Right atrium auricular region (tissue), 2 donors: Measurements from ENCODE around the gene RETN. TPM values are rescaled to one million over a fixed set of nuclear protein-coding genes. Genes with fewer than 3 reads are reported as not detected.

ENCODE experiments used
- DNase-seq: peaks from one replicate; pipeline ENCODE4 v3.0.0-alpha.2; 2019; ENCODE audit warnings: low spot score
- H3K27ac ChIP-seq, 2 donors: fragments of 200-600 bp; sonication (generic); 1 replicate in 1 of 2; 2 replicates in 1 of 2; pipeline ENCODE4 v1.5.1; 2016 to 2019
- H3K27me3 ChIP-seq, 2 donors: fragments of 200-600 bp; sonication (generic); one replicate each; pipeline versions ENCODE4 v1.5.1 to v1.6.0; 2017 to 2019
- H3K36me3 ChIP-seq: fragments of 200-600 bp; sonication (generic); one replicate; pipeline ENCODE4 v1.5.1; 2016
- H3K4me1 ChIP-seq, 2 donors: fragments of 200-600 bp; sonication (generic); one replicate each; pipeline versions ENCODE4 v1.5.1 to v1.6.0; 2017 to 2019
- H3K4me3 ChIP-seq, 2 donors: fragments of 200-600 bp; sonication (generic); 1 replicate in 1 of 2; 2 replicates in 1 of 2; pipeline ENCODE4 v1.5.1; 2017 to 2019; ENCODE audit warnings: mild to moderate bottlenecking in 1 of 2, moderate library complexity in 1 of 2
- H3K9me3 ChIP-seq, 2 donors: fragments of 200-600 bp; sonication (generic); one replicate each; pipeline ENCODE4 v1.5.1; 2019
- total RNA-seq, 2 donors: library from RNA; depleted of rRNA; stranded (reverse); fragments of >200 nt; gene quantifications; one replicate each; pipeline ENCODE4 v1.1.0, GENCODE V29; 2016
- TF ChIP-seq, protein P1 (sequence below), 2 donors: fragments of 200-600 bp; sonication (generic); IDR thresholded peaks; one replicate each; pipeline ENCODE4 v1.5.1; 2019; ENCODE audit warnings: antibody characterized with exemption in 2 of 2

Gene RETN
- total RNA-seq, 2 donors from 2014 or later: not detected

DNA sequence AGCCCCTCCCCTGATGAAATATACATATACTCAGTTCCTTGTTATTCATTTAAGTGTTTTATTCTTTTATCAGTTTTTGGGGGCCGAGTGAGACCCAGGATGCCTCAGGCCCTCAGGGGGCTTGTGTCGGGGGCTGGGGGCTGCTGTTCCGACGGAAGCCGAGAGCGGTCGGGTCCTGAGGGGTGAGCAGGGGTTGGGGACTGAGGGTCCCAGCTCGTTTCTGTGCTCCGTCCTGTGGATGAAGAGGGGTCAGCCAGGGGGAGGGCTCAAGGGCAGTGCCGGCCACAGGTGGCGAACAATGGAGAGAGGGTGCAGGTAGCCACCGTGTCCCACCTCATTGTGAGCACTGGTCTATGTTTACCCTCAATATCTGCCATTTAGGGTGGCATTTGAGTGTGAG, 37.3 kb upstream of the RETN start:
- no peak for DNase-seq
- Histone ChIP-seq H3K4me1 (peaks cover 0 to 42% of the 10 kb centered on the region in 2 donors), H3K27ac (no peak overlapping the region), H3K27me3 (peaks cover 0 to under 1% of the 10 kb centered on the region in 2 donors), H3K36me3 (no peaks in the 10 kb centered on the region), H3K9me3 (no peaks in the 10 kb centered on the region), H3K4me3 (no peak overlapping the region)
- TF ChIP-seq, protein P1, sequence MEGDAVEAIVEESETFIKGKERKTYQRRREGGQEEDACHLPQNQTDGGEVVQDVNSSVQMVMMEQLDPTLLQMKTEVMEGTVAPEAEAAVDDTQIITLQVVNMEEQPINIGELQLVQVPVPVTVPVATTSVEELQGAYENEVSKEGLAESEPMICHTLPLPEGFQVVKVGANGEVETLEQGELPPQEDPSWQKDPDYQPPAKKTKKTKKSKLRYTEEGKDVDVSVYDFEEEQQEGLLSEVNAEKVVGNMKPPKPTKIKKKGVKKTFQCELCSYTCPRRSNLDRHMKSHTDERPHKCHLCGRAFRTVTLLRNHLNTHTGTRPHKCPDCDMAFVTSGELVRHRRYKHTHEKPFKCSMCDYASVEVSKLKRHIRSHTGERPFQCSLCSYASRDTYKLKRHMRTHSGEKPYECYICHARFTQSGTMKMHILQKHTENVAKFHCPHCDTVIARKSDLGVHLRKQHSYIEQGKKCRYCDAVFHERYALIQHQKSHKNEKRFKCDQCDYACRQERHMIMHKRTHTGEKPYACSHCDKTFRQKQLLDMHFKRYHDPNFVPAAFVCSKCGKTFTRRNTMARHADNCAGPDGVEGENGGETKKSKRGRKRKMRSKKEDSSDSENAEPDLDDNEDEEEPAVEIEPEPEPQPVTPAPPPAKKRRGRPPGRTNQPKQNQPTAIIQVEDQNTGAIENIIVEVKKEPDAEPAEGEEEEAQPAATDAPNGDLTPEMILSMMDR (IDR thresholded peaks at IDR 0.05): no peak

- Histone ChIP-seq H3K4me1 (peaks cover 0 to 35% of the 10 kb centered on the region in 2 donors), H3K9me3 (no peaks in the 10 kb centered on the region), H3K27ac (no peak overlapping the region), H3K36me3 (no peaks in the 10 kb centered on the region), H3K27me3 (peaks cover 0 to 9% of the 10 kb centered on the region in 2 donors), H3K4me3 (no peak overlapping the region)
- no peak for DNase-seq
- TF ChIP-seq, protein P1 (IDR thresholded peaks at IDR 0.05): no peak
These were observed 36.3 kb upstream of the RETN start for GRCh38 chr19:7632340-7633203.

DNA sequence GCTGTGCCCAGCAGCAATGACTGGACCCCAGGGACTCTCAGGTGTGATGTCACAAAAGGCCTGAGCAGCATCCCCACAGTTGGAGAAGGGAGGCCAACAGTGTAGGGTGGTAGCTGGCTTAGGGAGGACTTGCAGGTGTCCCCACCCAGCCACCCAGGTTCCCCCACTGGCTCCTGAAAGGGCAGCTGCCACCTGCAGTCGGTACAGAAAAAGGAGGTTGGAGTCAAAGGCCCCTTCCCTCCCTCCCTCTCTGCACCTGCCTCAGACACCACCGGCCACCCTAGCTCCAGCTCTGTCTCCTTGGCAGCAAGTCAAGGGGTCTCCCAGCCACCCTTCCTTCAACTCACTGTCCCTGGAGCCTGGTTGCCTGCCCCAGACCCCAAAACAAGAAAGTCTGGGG, 35.2 kb upstream of the RETN start, which contains the start of gene PCP2:
TSS of gene PCP2 (minus strand) at position 22 of the 400 bp plus-strand sequence. CDS start 262 bp downstream, outside the sequence.
- no peak for DNase-seq
- no peaks in the 10 kb centered on the region for H3K36me3 ChIP-seq
- TF ChIP-seq, protein P1 (IDR thresholded peaks at IDR 0.05): no peak
- peaks cover 0 to 10% of the 10 kb centered on the region in 2 donors for H3K27me3 ChIP-seq
- H3K4me3 ChIP-seq: no peak within 1 kb of the TSS
- H3K9me3 ChIP-seq: no peaks in the 10 kb centered on the region
- peaks cover 0 to 24% of the 10 kb centered on the region in 2 donors for H3K4me1 ChIP-seq
- H3K27ac ChIP-seq: no peak within 1 kb of the TSS

GRCh38 chr19:7635670-7636069, 33.2 kb upstream of the RETN start:
- Histone ChIP-seq H3K27ac (no peak overlapping the region), H3K4me3 (no peak overlapping the region), H3K27me3 (peaks cover 0 to 10% of the 10 kb centered on the region in 2 donors), H3K4me1 (peaks cover 0 to 13% of the 10 kb centered on the region in 2 donors), H3K36me3 (no peaks in the 10 kb centered on the region), H3K9me3 (no peaks in the 10 kb centered on the region)
- DNase-seq: no peak
- TF ChIP-seq, protein P1 (IDR thresholded peaks at IDR 0.05): no peak

DNA sequence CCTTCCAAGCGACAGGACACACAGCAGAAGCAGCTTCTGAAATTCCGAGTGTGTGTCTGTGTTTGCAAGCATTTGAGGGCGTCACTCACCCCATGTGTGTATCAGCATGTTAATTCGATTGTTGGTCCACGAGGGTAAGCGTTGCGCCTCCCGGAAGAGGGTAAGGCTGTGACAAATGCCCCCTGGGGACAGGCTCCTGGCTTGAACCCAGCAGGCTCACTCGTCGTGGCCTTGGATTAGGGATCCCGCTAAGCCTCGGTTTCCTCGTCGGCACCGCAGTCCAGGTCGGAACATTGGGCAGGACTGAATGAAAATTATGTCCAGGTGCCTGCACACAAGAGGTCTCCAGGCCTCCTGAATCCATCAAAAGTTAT, 32.5 kb upstream of the RETN start:
- peak overlapping the region in 1 of 2 donors; percentile 43 for H3K4me3 ChIP-seq

More for the DNA sequence above, 32.5 kb upstream of the RETN start:
- Histone ChIP-seq H3K36me3 (no peaks in the 10 kb centered on the region), H3K27ac (no peak overlapping the region), H3K4me1 (peaks cover 0 to 7% of the 10 kb centered on the region in 2 donors), H3K9me3 (no peaks in the 10 kb centered on the region), H3K27me3 (peaks cover 0 to 10% of the 10 kb centered on the region in 2 donors)
- DNase-seq: no peak
- TF ChIP-seq, protein P1 (IDR thresholded peaks at IDR 0.05): no peak
